HG02970 (cell line): ENCODE data around the gene ATP2C1.
"Not testable (repeated sequence)": the region's sequence is repeated elsewhere in the genome, so short reads cannot be mapped to it uniquely, and the experiment has no call there.

Experiments
- ATAC-seq: cut with Tn5 transposase; IDR thresholded peaks from one replicate; pipeline ENCODE4 v1.9.1; 2021; ENCODE audit warnings: mild to moderate bottlenecking, moderate library complexity, moderate number of reproducible peaks; ENCODE audit not compliant: unreplicated experiment, low FRiP score

Gene ATP2C1, protein sequence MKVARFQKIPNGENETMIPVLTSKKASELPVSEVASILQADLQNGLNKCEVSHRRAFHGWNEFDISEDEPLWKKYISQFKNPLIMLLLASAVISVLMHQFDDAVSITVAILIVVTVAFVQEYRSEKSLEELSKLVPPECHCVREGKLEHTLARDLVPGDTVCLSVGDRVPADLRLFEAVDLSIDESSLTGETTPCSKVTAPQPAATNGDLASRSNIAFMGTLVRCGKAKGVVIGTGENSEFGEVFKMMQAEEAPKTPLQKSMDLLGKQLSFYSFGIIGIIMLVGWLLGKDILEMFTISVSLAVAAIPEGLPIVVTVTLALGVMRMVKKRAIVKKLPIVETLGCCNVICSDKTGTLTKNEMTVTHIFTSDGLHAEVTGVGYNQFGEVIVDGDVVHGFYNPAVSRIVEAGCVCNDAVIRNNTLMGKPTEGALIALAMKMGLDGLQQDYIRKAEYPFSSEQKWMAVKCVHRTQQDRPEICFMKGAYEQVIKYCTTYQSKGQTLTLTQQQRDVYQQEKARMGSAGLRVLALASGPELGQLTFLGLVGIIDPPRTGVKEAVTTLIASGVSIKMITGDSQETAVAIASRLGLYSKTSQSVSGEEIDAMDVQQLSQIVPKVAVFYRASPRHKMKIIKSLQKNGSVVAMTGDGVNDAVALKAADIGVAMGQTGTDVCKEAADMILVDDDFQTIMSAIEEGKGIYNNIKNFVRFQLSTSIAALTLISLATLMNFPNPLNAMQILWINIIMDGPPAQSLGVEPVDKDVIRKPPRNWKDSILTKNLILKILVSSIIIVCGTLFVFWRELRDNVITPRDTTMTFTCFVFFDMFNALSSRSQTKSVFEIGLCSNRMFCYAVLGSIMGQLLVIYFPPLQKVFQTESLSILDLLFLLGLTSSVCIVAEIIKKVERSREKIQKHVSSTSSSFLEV

DNA sequence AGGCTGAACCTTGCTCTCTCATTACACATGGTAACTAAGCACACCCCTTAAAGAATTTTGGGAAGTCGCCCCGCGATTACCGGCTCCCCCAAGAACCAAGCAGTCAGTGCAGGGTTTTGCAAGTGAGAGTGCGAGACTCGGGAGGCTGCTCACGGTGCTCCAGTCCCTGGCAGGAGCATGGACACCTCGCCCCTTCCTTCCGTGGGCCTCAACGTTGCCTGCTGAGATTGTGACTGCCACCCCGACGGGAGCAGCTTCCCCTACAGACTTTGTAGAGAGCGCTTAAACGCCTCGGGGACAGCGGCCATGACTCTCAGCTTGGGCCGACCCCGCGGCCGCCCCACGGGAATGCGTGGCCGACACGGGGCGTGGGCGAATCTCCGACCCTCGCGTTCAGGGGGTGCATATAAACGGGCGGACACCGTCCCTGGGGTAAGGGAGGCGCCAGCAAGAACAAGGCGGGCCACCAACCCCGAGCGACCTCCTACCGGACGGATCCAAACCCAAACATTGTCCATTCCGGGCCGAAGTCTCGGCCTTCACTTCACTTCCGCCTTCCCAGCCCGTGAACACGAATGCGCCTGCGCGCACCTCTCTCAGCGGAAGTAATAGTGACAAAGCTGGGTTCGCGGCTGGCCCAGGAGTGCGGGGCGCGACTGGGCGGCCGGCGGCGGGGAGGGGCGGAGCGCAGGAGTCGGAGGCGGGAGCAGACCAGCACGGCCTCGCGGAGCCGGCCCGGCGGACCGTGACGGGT lies at the start of gene ATP2C1:
Gene ATP2C1 (plus strand): TSS at position 709 of the 754 bp plus-strand sequence. CDS start 686 bp downstream, outside the sequence.
- ATAC-seq: peak; percentile 91

DNA sequence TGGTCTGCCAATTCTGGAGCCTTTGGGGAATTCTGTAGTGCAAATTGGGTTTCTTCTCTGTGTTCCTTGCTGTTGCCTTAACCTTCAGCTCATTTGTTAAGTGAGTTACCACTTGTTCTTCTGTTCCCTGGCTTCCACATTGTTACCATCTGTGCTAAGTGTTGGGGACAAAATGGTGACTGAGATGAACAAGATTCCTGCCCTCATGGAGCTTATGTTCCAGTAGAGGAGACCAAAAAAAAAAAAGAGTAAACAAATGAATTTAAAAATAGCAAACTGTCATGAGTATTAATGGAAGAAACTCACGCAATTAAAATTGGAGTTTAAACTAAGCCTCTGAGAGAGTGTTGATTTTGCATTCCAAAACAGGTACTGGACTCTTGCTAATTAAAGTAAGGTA lies 49.4 kb upstream of the ATP2C1 start:
- no peak for ATAC-seq

DNA sequence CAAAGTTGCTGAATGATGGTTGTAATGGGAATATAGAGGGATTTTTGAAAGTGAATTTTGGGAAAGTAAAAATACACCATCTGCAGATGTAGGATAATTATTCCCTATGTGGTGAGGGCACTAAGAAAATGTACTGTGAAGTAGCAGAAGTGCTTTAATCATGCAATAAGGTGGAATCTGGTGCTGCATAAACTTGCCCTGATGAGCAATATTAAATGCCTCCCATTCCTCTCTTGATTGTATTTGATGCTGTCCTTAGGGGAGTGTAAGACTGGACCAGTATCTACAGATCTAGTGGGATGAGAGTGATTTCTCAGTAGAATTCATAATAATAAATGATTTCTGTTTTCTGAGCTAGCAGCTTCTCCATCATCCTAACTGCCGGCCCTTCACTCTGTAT lies 47.7 kb upstream of the ATP2C1 start:
- no peak for ATAC-seq

DNA sequence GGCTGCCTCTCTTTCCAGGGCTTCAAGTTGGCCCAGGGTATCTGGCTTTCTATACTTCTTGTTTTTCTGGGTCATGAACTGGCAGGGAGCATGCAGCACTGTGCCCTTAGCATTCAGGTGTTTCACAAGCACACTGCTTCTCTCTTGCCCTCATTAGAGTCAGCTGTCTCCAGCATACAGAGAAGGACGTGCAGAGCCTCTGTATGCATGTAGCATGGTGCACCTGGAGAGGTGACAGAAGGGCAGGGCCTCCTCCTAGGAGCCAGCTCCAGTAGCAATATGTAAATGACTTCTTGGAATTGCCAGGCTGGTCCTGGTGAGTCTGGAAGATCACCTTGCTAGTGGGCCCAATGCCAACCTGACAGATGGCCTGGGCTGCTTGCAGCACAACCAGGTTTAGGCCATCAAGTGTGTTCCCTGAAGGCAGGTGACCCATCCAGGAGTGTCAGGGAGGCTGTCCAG lies 44.8 kb upstream of the ATP2C1 start:
- ATAC-seq: no peak

DNA sequence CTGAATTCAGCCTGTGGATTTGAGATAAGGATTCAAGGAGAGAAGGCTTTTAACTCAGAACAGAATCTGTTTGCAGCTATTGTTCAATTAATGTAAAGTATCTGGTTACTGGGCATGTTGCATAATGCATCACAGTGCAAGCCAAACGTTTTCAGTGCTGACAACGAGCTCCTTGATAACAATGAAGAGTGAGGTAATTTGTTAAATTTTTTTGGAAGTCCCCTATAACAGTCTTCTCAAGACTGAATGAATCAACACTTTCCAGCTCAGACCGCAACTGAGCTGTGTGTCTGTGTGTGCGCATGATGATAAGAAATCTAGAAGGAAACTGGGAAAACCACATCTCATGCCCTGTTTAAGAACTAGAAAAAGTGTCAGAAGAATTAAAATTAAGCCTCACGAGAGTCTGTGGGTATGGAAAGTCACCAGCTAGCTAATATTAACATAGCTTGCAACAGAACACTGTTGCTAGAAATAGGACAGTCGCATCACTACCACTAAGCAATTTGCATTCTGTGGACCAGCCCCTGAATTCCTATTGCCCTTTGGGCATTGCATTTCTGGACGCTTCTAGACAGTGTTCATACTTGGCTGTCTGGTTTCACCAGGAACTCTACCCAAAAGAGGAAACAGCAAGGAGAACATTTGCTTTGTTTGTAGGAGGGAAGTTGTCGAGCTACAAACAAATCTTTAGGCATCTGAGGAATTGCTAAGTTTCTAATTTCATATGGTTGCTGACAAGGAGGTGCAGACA lies 43.7 kb upstream of the ATP2C1 start:
- ATAC-seq: peak; percentile 65

DNA sequence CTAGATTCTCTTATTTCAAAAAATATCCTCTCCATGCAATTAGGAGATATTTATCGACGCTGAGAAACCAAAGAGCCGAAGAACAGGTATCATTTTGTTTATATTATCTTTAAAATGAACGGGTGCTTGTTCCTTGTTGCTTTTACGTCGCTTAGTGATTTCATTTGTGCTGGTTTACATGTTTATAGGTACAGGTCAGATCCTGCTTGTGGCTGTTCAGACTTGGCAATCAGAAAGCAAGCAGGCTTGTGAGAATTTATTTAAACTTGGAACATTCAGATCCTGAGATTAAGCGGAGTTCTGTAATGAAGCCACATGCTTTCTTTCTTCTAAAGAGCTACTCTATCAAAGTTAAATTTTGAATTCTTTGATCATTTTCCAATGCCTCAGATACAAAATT lies 43.0 kb upstream of the ATP2C1 start:
- ATAC-seq: no peak

DNA sequence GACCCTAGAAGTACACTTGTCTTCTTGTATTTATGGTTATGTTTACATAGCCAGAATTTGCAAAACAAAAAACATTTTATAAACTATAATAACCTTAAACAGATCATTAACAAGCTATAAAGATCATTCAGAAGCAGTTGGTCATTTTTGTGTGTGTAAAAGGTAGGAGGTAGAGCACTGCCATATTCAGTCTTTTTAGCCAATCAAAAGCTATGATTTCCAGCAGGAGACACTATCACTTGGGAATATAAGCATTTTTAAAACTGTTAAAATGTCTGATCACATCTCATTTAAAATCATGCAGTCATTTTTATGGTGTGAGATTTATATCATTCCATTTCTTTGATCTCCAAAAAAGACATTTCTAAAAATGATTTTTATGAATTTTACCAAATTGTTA lies 42.6 kb upstream of the ATP2C1 start:
- no peak for ATAC-seq

DNA sequence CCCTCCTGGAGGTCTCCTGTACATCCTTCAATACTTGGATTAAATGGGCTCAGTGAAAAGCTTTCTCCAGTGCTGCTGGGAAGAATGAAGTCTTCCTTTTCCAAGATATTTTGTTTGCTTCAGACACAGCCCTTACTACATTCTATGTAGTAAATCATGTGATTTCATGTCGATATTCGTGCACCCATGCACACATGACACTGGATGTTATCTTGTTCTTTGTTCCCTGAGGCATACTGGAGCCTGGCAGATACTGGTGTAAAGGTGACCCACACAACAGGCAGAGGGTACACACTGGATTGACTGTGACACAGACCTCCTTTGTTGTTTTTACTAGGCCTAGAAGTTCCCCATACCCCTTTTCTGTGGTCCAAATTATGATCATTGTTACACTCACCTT lies 40.3 kb upstream of the ATP2C1 start:
- no peak for ATAC-seq

DNA sequence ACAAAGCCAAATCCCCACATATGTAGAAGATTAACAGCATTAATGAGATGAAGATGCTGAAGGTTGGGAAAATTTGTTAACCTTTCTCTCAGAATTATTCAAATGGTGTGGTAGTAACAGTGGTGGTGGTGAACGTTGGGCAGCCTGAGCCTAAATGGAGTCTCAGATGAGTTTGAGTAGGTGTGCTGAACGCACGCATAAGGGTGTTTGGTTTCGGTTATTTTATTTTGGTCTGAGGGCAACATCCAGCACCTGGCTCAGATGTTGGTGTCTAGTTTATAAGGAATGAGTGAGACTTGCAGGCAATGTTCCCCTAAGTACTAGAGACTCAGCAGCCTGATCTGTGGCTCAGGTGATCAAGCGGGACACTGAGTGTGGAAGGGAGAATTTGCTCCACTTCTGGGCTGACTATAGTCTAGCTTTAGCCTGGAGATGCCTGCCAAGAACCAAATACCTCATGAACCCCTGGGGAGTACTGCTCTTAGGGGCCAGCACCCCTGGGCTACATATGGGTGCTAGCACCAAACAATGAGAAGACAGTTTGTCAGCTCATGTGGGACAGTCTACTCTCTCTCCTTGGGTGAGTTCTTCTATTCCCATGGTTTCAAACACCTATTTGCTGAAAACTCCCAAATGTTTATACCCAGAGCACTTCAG lies 39.5 kb upstream of the ATP2C1 start:
- ATAC-seq: no peak

DNA sequence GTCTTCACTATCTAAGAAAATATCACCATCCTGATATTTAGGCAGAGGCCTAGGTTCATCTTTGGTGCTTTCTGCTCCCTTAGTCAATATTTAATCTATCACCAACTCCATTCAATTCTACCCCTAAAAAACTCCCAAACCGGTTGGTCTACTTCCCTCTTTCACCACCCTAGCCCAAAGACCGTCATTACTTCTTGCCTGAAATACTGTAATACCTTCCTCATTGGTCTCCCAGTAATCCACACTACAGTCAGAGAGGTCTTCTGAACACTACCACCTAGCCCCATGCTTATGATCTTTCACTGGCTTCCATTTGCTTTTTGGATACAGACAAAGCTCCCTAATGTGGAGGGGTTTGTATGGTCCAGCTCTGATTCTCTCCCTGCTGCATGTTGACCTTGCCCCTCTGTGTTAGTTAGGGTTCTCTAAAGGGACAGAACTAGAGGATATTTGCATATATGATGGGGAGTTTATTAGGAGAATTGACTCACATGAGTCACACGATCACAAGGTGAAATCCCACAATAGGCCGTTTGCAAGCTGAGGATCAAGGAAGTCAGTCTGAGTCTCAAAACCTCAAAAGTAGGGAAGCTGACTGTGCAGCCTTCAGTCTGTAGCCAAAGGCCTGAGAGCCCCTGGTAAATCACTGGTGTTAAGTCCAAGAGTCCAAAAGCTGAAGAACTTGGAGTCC lies 36.4 kb upstream of the ATP2C1 start:
- ATAC-seq: no peak

DNA sequence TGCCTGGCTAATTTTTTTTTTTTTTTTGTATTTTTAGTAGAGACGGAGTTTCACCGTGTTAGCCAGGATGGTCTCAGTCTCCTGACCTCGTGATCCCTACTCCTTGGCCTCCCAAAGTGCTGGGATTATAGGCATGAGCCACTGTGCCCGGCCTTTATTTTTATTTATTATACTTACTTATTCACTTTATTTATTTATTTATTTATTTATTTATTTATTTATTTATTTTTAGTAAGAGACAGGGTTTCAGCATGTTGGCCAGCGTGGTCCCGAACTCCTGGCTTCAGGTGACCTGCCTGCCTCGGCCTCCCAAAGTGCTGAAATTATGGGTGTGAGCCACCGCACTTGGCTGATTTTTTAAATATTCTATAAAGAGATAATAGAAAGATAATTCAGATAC lies 31.8 kb upstream of the ATP2C1 start:
- not testable (repeated sequence) for ATAC-seq

DNA sequence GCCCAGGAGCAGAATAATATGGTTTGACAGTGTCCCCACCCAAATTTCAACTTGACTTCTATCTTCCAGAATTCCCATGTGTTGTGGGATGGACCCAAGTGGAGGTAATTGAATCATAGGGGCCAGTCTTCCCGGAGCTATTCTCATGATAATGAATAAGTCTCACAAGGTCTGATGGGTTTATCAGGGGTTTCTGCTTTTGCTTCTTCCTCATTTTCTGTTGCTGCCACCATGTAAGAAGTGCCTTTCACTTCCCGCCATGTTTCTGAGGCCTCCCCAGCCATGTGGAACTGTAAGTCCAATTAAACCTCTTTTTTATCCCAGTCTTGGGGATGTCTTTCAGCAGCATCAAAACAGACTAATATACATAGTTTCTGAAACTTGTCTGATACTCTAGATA lies 28.4 kb upstream of the ATP2C1 start:
- ATAC-seq: no peak

DNA sequence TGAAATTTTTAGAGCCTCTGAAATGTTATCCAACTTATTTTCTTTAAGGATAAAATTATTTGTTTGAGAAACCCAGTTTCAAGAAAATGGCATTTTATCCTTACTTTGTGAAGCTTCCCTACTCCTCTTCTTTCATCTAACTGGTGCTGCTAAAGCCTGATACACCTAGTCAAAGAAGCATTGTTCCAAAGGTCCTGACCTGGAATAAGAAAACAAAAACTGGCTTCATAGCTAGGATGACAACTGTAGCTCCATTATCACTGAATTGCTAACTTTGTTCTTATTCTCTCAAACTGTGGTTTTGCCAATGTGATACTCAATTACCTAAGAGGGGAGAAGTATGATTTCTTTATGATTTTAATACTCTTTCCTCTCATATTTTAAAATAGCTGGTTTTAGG lies 27.6 kb upstream of the ATP2C1 start:
- no peak for ATAC-seq

DNA sequence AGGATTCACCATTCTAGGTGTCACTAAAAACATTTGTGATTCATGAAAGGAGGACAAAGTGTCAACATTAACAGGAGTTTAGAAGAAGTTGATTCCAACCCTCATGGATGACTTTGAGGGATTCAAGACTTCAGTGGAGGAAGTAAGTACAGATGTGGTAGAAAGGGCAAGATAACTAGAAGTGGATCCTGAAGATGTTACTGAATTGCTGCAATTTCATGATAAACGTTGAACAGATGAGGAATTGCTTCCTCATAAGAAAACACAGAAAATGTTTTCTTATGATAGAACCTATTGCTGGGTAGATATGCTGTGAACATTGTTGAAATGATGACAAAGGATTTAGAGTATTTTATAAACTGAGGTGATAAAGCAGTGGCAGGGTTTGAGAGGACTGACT lies 23.5 kb upstream of the ATP2C1 start:
- ATAC-seq: no peak

DNA sequence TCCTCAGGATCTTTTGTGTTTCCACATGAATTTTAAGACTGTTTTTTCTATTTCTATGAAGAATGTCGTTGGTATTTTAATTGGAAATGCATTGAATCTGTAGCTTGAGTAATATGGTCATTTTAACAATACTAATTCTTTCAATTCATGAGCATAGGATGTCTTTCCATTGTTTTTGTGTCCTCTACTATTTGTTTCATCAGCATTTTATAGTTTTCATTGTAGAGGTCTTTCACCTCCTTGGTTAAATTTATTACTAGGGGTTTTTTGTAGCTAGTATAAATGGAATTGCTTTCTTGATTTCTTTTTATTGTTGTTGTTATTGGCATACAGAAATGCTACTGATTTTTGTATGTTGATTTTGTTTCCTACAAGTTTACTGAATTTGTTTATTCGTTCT lies 17.3 kb upstream of the ATP2C1 start:
- no peak for ATAC-seq

DNA sequence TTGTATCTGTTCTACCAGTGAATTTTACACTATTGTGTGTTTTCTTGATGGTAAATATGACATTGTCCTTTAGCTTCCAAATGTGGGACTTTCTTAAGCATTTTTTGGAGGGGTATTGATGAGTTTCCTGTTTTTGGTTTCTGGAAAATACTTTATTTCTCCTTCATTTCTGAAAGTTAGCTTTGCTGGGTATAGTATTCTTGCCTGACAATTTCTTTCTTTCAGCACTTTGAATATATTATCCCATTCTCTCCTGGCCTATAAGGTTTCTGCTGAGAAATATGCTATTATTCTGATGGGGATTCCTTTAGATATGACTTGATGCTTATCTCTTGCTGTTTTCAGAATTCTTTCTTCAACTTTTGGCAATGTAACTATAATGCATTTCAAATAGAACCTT lies 15.4 kb upstream of the ATP2C1 start:
- ATAC-seq: no peak

DNA sequence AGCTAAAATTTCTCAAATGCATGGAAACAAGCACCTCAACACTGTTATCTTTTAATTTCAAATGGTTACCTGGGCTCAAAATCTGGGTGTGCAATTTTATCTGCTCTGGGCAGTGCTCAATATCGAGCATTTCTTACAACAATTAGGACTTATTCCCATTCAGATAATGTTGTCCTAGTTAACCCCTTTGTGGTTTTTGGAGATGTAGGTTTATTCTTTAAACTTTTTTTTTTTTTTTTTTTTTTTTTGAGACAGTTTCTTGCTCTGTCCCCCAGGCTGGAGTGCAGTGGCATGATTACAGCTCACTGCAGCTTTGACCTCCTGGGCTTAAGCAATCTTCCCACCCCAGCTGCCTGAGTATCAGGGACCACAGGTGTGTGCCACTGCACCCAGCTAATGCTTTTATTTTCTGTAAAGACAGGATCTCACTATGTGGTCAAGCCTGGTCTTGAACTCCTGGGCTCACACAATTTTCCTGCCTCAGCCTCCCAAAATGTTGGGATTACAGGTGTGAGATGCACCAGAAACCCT lies 4.4 kb upstream of the ATP2C1 start:
- no peak for ATAC-seq

DNA sequence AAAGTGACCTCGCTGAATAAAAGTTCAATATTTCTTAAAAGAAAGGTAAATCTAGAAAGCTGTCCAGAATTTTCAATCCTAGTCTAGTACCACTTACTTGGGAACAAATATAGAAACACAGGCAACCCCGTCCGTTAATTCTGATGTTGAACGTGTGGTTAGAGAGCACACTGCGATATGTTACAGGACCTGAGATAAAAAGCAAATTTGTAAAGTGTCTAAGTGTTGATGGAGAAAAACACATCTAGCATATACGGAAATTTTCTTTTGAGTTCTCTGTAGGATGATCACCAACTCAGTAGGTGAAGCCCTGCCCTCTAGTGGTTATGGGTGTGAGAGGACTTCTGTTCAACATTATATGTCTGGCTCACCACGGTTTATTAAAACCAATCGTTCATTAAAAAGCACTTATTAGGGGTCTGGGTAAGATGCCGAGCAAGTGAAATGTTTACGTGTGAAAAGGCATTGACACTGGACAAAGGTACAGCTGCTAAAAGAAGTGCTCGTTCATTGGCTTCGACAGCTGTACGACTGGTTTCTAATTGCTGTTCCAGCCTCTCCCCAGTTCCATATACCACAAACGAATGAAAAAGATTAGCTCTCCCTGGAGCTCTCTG lies 1.0 kb upstream of the ATP2C1 start:
- ATAC-seq: peak; percentile 25
